Stomach (tissue), 9 donors: ENCODE measurements around the gene MAP1LC3B. TPM values are rescaled to one million over a fixed set of nuclear protein-coding genes. Genes with fewer than 3 reads are reported as not detected.

ENCODE experiments used
- DNase-seq, 2 donors: peaks; one replicate each; pipeline versions ENCODE4 v3.0.0 to v3.0.0-alpha.2; 2013 to 2019
- H3K27ac ChIP-seq, 5 donors: fragments of 200-600 bp in 4 of 5; sonication (generic) in 4 of 5; one replicate each; pipeline ENCODE4 v1.5.1; 2013 to 2019; ENCODE audit warnings: mild to moderate bottlenecking in 1 of 5, moderate library complexity in 1 of 5
- H3K27me3 ChIP-seq, 3 donors: fragments of 200-600 bp; sonication (generic); one replicate each; pipeline ENCODE4 v1.5.1; 2017 to 2019; ENCODE audit warnings: mixed run types in 1 of 3
- H3K36me3 ChIP-seq, 4 donors: fragments of 200-600 bp; sonication (generic); 1 replicate in 3 of 4; 2 replicates in 1 of 4; pipeline ENCODE4 v1.5.1; 2016 to 2019
- H3K4me1 ChIP-seq, 4 donors: fragments of 200-600 bp; sonication (generic); one replicate each; pipeline ENCODE4 v1.5.1; 2016 to 2019
- H3K4me3 ChIP-seq, 4 donors: fragments of 200-600 bp; sonication (generic) in 3 of 4; one replicate each; pipeline ENCODE4 v1.5.1; 2016 to 2019; ENCODE audit warnings: mild to moderate bottlenecking in 1 of 4
- H3K9me3 ChIP-seq, 4 donors: fragments of 200-600 bp; sonication (generic); one replicate each; pipeline ENCODE4 v1.5.1; 2016 to 2019
- CTCF ChIP-seq, 7 experiments: fragments of 450-650 bp in 4 of 7; fragments of 200-600 bp in 3 of 7; sonication (generic) in 3 of 7; IDR thresholded peaks; one replicate each; pipeline ENCODE4 v1.5.1; 2016 to 2019; ENCODE audit warnings: antibody characterized with exemption in 7 of 7, control low read depth in 2 of 7, mild to moderate bottlenecking in 1 of 7
- EP300 ChIP-seq: sonication (generic); formaldehyde crosslinking; IDR thresholded peaks from one replicate; pipeline ENCODE4 v1.6.1; 2017; ENCODE audit warnings: antibody characterized with exemption
- POLR2A ChIP-seq, 4 donors: fragments of 450-650 bp; IDR thresholded peaks; one replicate each; pipeline ENCODE4 v1.6.1; 2016; ENCODE audit warnings: antibody characterized with exemption in 4 of 4, control low read depth in 2 of 4, mild to moderate bottlenecking in 1 of 4, moderate library complexity in 1 of 4
- POLR2AphosphoS5 ChIP-seq, 3 donors: sonication (generic); formaldehyde crosslinking; IDR thresholded peaks; one replicate each; pipeline ENCODE4 v1.6.1; 2016; ENCODE audit warnings: antibody characterized with exemption in 3 of 3
- WGBS, 5 donors: extraction: QIAGEN DNeasy Blood & Tissue Kit in 3 of 5; methylation state at CpG; one replicate each; pipeline versions ENCODE4 v1.1.5 to v1.1.7; 2013 to 2018; 5-methylcytosine and 5-hydroxymethylcytosine counted together
- intact Hi-C: fragments of 100-400 bp; cut with DNase I; formaldehyde crosslinking; loops from one replicate; pipeline ENCODE4 v1.15.1; 2023; ENCODE audit warnings: low total_unique reads
- polyA plus RNA-seq, 3 donors: library from polyadenylated mRNA; stranded (reverse); fragments of 200-250 nt; gene quantifications; one replicate each; pipeline ENCODE4 v1.2.3, GENCODE V29; 2013
- total RNA-seq, 5 donors: library from RNA; depleted of rRNA; stranded (reverse); fragments of >200 nt; gene quantifications; one replicate each; pipeline versions ENCODE4 v1.1.0 to v1.2.3, GENCODE V29; 2014 to 2016
- donor health status: healthy with polysubstance abuse.
- donor health status: Bipolar disorder and iron deficiency.
- donor health status: healthy.

MAP1LC3B gene
- total and polyA plus RNA-seq, 8 donors, result 24.6 to 111 (median 50.1) TPM

- 56 to 72% (median 61%) methylated on average over 10 of the region's 10 CpGs for WGBS, 5 donors
- Histone ChIP-seq H3K9me3 (no peaks in the 10 kb centered on the region), H3K36me3 (peaks cover 0 to 13% (median 6%) of the 10 kb centered on the region in 4 donors), H3K27ac (no peak overlapping the region), H3K4me1 (peaks cover 15 to 55% (median 39%) of the 10 kb centered on the region in 4 donors), H3K4me3 (no peak overlapping the region), H3K27me3 (no peaks in the 10 kb centered on the region)
- no peak for DNase-seq
- intact Hi-C loops, result no loop called here
- TF ChIP-seq POLR2AphosphoS5 (IDR thresholded peaks at IDR 0.05) (no peak), EP300 (no peak), POLR2A (IDR thresholded peaks at IDR 0.05) (no peak), CTCF (IDR thresholded peaks at IDR 0.05) (no peak)
These were observed 47.8 kb downstream of the MAP1LC3B start for GRCh38 chr16:87439926-87440325.

GRCh38 chr16:87441886-87442580 lies 49.9 kb downstream of the MAP1LC3B start:
- DNase-seq, result no peak
- WGBS, 5 donors, result 88 to 96% (median 93%) methylated on average over 12 of the region's 12 CpGs

GRCh38 chr16:87442581-87442966 lies 50.4 kb downstream of the MAP1LC3B start:
- no peak overlapping the region for H3K27ac ChIP-seq
- H3K27me3 ChIP-seq, result no peaks in the 10 kb centered on the region
- H3K9me3 ChIP-seq, result no peaks in the 10 kb centered on the region
- no peak overlapping the region for H3K4me3 ChIP-seq
- no peak for TF ChIP-seq POLR2AphosphoS5 (IDR thresholded peaks at IDR 0.05)
- no peak for DNase-seq
- peaks cover 5 to 34% (median 23%) of the 10 kb centered on the region in 4 donors for H3K4me1 ChIP-seq
- peaks cover 3 to 33% (median 30%) of the 10 kb centered on the region in 4 donors for H3K36me3 ChIP-seq
- 76 to 87% (median 84%) methylated on average over 4 of the region's 4 CpGs for WGBS, 5 donors
- intact Hi-C loops, result no loop called here

More at GRCh38 chr16:87441886-87442580, 49.9 kb downstream of the MAP1LC3B start:
- Histone ChIP-seq H3K9me3 (no peaks in the 10 kb centered on the region), H3K36me3 (peaks cover 3 to 27% (median 25%) of the 10 kb centered on the region in 4 donors), H3K27ac (no peak overlapping the region), H3K27me3 (no peaks in the 10 kb centered on the region), H3K4me3 (no peak overlapping the region), H3K4me1 (peaks cover 5 to 34% (median 22%) of the 10 kb centered on the region in 4 donors)
- TF ChIP-seq CTCF (IDR thresholded peaks at IDR 0.05), result no peak
- no peak for TF ChIP-seq POLR2A (IDR thresholded peaks at IDR 0.05)
- TF ChIP-seq POLR2AphosphoS5 (IDR thresholded peaks at IDR 0.05), result no peak
- no peak for TF ChIP-seq EP300
- intact Hi-C loops, result no loop called here

GRCh38 chr16:87443016-87443415 lies 50.9 kb downstream of the MAP1LC3B start:
- Histone ChIP-seq H3K36me3 (peaks cover 3 to 37% (median 34%) of the 10 kb centered on the region in 4 donors), H3K4me1 (peaks cover 5 to 35% (median 19%) of the 10 kb centered on the region in 4 donors), H3K27me3 (no peaks in the 10 kb centered on the region), H3K27ac (no peak overlapping the region), H3K9me3 (no peaks in the 10 kb centered on the region), H3K4me3 (no peak overlapping the region)
- TF ChIP-seq POLR2A (IDR thresholded peaks at IDR 0.05), result no peak
- TF ChIP-seq EP300, result no peak
- TF ChIP-seq POLR2AphosphoS5 (IDR thresholded peaks at IDR 0.05), result no peak
- no peak for TF ChIP-seq CTCF (IDR thresholded peaks at IDR 0.05)
- DNase-seq, result no peak
- WGBS, 5 donors, result 97 to 99% (median 98%) methylated on average over 8 of the region's 8 CpGs
- intact Hi-C loops, result no loop called here

GRCh38 chr16:87443964-87444363 lies 51.8 kb downstream of the MAP1LC3B start:
- H3K27me3 ChIP-seq, result no peaks in the 10 kb centered on the region
- no peak overlapping the region for H3K27ac ChIP-seq
- 95 to 98% (median 96%) methylated on average over 3 of the region's 3 CpGs for WGBS, 5 donors
- intact Hi-C loops, result no loop called here
- no peak overlapping the region for H3K4me3 ChIP-seq
- TF ChIP-seq CTCF (IDR thresholded peaks at IDR 0.05), result no peak
- TF ChIP-seq EP300, result no peak
- TF ChIP-seq POLR2AphosphoS5 (IDR thresholded peaks at IDR 0.05), result no peak
- TF ChIP-seq POLR2A (IDR thresholded peaks at IDR 0.05), result no peak
- no peaks in the 10 kb centered on the region for H3K9me3 ChIP-seq
- H3K4me1 ChIP-seq, result peaks cover 0 to 30% (median 12%) of the 10 kb centered on the region in 4 donors
- H3K36me3 ChIP-seq, result peaks cover 3 to 46% (median 43%) of the 10 kb centered on the region in 4 donors
- no peak for DNase-seq
